ENCODE results near the gene SYP. TPM values are rescaled to one million over a fixed set of nuclear protein-coding genes. Genes with fewer than 3 reads are reported as not detected.
"Not testable (repeated sequence)": the region's sequence is repeated elsewhere in the genome, so short reads cannot be mapped to it uniquely, and the experiment has no call there.

Gene SYP
- total RNA-seq, 1 donor from 2014 or later, result 0.82 TPM

GRCh38 chrX:49155900-49156837, 43.8 kb downstream of the SYP start:
- Mint-ChIP-seq H3K36me3 (ENCODE audit: low read depth) (no peaks in the 10 kb centered on the region), H3K27me3 (no peaks in the 10 kb centered on the region), H3K27ac (peak overlapping the region; percentile 93), H3K4me3 (peak overlapping the region; percentile 93), H3K4me1 (peaks cover 20% of the 10 kb centered on the region), H3K9me3 (no peaks in the 10 kb centered on the region)
- CTCF ChIA-PET, result interaction anchor here (0.8 to 1.2 kb wide), 6 partner anchors 10 to 258 kb away, joined by 3 to 7 read pairs (median 4); no protein-coding TSS in a partner anchor
- TF ChIP-seq, protein P1, sequence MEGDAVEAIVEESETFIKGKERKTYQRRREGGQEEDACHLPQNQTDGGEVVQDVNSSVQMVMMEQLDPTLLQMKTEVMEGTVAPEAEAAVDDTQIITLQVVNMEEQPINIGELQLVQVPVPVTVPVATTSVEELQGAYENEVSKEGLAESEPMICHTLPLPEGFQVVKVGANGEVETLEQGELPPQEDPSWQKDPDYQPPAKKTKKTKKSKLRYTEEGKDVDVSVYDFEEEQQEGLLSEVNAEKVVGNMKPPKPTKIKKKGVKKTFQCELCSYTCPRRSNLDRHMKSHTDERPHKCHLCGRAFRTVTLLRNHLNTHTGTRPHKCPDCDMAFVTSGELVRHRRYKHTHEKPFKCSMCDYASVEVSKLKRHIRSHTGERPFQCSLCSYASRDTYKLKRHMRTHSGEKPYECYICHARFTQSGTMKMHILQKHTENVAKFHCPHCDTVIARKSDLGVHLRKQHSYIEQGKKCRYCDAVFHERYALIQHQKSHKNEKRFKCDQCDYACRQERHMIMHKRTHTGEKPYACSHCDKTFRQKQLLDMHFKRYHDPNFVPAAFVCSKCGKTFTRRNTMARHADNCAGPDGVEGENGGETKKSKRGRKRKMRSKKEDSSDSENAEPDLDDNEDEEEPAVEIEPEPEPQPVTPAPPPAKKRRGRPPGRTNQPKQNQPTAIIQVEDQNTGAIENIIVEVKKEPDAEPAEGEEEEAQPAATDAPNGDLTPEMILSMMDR (IDR thresholded peaks at IDR 0.05), result no peak
- DNase-seq (peak; percentile 78), ATAC-seq (ENCODE audit: low read depth) (peak; percentile 91)
- intact Hi-C loops (cut with micrococcal nuclease), result loop anchor here (1.0 to 5.0 kb wide), 4 partner anchors 10 to 36 kb away; partner anchors contain the start of gene GPKOW
- POLR2A ChIA-PET, result interaction anchor here (0.6 to 2.1 kb wide), 21 partner anchors 12 to 617 kb away, joined by 3 to 32 read pairs (median 5); partner anchors contain the start of genes GPKOW, GRIPAP1, PLP2 and PPP1R3F

DNA sequence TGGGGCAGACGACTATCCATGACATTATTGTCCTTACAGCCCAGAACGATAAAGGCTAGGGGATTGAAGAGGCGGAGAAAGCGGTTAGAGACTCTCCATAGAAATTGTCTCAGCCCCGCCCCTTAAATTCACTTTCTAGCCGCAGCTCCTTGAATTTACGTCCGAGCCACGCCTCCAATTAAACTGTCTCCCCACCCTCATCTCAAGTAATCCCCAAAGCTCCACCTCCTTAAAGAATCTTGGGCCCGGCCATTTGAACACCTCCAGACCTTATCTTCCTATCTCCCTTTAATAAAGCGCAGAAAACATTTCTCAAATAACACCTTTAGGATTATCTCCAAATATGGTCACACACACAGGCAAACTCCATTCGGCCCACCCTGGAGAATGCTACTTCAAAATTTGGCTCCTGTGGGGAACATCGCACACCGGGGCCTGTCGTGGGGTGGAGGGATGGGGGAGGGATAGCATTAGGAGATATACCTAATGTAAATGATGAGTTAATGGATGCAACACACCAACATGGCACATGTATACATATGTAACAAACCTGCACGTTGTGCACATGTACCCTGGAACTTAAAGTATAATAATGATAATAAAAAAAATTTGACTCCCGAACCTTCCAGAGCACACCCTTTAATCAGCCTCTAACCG, 44.6 kb downstream of the SYP start:
- H3K27ac Mint-ChIP-seq, result peak overlapping the region; percentile 93
- no peaks in the 10 kb centered on the region for H3K9me3 Mint-ChIP-seq
- H3K4me1 Mint-ChIP-seq, result peaks cover 20% of the 10 kb centered on the region
- ChIA-PET POLR2A (interaction anchor here (0.6 to 2.1 kb wide), 23 partner anchors 9 to 616 kb away, joined by 3 to 32 read pairs (median 5); partner anchors contain the start of genes GPKOW, GRIPAP1, PLP2 and PPP1R3F), CTCF (interaction anchor here (0.8 to 1.6 kb wide), 8 partner anchors 8 to 257 kb away, joined by 3 to 7 read pairs (median 4); no protein-coding TSS in a partner anchor)
- peak overlapping the region; percentile 93 for H3K4me3 Mint-ChIP-seq
- ATAC-seq (ENCODE audit: low read depth), result no peak
- TF ChIP-seq, protein P1 (IDR thresholded peaks at IDR 0.05), result no peak
- no peak for DNase-seq
- intact Hi-C loops (cut with micrococcal nuclease), result loop anchor here (5.0 kb wide), 1 partner anchor 37 kb away; no protein-coding TSS in a partner anchor
- H3K36me3 Mint-ChIP-seq (ENCODE audit: low read depth), result no peaks in the 10 kb centered on the region
- no peaks in the 10 kb centered on the region for H3K27me3 Mint-ChIP-seq

- no peaks in the 10 kb centered on the region for H3K27me3 Mint-ChIP-seq
- H3K9me3 Mint-ChIP-seq, result no peaks in the 10 kb centered on the region
- POLR2A ChIA-PET, result no interaction called here
- TF ChIP-seq, protein P1 (IDR thresholded peaks at IDR 0.05), result no peak
- ATAC-seq (ENCODE audit: low read depth) (no peak), DNase-seq (no peak)
- H3K4me1 Mint-ChIP-seq, result peaks cover 22% of the 10 kb centered on the region
- CTCF ChIA-PET, result interaction anchor here (0.6 kb wide), 1 partner anchor 15 kb away, joined by 4 read pairs; no protein-coding TSS in a partner anchor
- H3K27ac Mint-ChIP-seq, result no peak overlapping the region
- H3K36me3 Mint-ChIP-seq (ENCODE audit: low read depth), result no peaks in the 10 kb centered on the region
- H3K4me3 Mint-ChIP-seq, result no peak overlapping the region
- intact Hi-C loops (cut with micrococcal nuclease), result no loop called here
Measured at GRCh38 chrX:49153467-49153866, 46.5 kb downstream of the SYP start.

- intact Hi-C loops (cut with micrococcal nuclease); POLR2A ChIA-PET: not testable (repeated sequence)
Measured at GRCh38 chrX:49149291-49149690, 50.7 kb downstream of the SYP start.

DNA sequence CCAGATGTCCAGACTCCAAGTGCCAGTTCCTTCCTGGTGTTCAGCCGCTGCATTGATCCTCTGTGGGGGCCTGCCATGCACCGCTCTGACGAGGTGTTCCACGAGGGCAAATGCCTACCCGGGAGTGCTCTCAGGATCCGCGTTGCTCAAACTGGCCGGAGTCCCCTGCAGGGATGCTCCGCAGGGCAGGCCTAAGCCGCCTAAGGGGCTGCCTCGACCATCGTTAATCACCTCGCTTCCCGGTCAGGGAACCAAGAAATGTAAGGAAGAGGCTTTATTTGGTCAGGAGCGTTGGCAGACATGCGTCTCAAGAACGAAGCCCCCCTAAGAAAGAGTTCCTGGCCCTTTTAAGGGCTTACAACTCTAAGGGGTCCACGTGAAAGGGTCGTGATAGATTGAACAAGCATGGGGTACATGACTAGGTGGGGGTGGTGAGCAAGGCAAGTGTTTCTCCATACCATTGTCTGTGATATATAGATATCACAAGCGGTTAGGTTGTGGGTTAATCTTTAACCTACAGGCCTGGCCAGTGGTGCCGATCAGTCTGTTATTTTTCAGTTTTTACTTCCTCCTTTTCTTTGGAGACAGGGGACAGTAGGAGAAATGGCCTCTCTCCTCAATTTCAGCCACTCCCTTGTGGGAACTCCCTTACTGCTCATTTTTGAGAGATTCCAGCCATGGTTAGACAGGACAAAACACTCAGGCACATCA, 51.4 kb downstream of the SYP start:
- intact Hi-C loops (cut with micrococcal nuclease); H3K27ac Mint-ChIP-seq; H3K4me1 Mint-ChIP-seq; H3K27me3 Mint-ChIP-seq; ATAC-seq (ENCODE audit: low read depth); H3K4me3 Mint-ChIP-seq; H3K9me3 Mint-ChIP-seq; DNase-seq; POLR2A ChIA-PET; H3K36me3 Mint-ChIP-seq (ENCODE audit: low read depth); CTCF ChIA-PET: not testable (repeated sequence)

More at GRCh38 chrX:49149291-49149690, 50.7 kb downstream of the SYP start:
- H3K36me3 Mint-ChIP-seq (ENCODE audit: low read depth); CTCF ChIA-PET; DNase-seq; H3K4me3 Mint-ChIP-seq; H3K4me1 Mint-ChIP-seq; ATAC-seq (ENCODE audit: low read depth); H3K27ac Mint-ChIP-seq; H3K27me3 Mint-ChIP-seq; H3K9me3 Mint-ChIP-seq: not testable (repeated sequence)
